Cardiac septum (tissue), 1 donor: ENCODE data around the gene PLPPR3. TPM values are rescaled to one million over a fixed set of nuclear protein-coding genes. Genes with fewer than 3 reads are reported as not detected.

Source experiments
- DNase-seq: peaks from one replicate; pipeline ENCODE4 v3.0.0-alpha.2; 2020; ENCODE audit warnings: low spot score
- intact Hi-C: fragments of 100-400 bp; cut with DNase I; formaldehyde crosslinking; loops from one replicate; pipeline ENCODE4 v1.14.0; 2022
- total RNA-seq: library from RNA; stranded (reverse); fragmentation: NEBNext Ultra II Directional; extraction: Animal tissue kit (Norgen Biotek cat#: 25700); gene quantifications from one replicate; pipeline ENCODE4 v1.2.1, GENCODE V29; 2021
- donor health status: DM: no; HTN: no; CAD: no.

PLPPR3 gene
- total RNA-seq, 1 donor from 2014 or later, result not detected

DNA sequence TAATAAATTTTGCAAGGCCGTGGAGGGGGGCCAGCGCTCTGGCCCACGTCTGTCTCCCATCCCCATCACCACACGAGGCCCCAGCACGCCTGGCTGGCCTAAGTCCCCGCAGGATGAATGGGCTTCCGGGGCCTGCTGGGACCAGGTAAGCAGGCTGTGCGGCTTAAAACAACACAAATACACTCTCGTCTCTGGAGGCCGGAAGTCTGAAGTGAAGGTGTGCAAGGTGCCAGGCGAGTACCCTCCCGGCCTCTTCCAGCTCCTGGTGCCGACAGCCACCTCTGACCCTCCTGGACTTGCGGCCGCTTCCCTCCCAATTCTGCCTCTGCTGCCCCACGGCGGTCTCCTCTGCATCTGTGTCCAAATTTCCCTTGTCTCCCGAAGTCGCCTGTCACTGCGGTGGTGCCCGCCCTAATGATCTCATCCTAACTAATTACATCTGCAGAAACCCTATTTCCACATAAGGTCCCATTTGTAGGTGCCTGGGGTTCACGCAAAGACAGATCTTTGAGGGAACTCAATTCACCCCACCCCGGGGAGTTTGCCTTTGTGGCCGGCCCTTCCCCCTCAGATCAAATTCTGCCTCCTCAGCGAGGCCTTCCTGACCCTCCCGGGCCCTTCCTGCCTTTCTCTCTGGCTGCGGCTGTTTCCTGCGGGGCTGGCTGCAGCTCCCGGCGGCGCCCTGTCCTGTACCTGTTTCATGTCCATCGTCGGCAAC, 32.6 kb downstream of the PLPPR3 start:
- peak; percentile 89 for DNase-seq
- intact Hi-C loops, result no loop called here

DNA sequence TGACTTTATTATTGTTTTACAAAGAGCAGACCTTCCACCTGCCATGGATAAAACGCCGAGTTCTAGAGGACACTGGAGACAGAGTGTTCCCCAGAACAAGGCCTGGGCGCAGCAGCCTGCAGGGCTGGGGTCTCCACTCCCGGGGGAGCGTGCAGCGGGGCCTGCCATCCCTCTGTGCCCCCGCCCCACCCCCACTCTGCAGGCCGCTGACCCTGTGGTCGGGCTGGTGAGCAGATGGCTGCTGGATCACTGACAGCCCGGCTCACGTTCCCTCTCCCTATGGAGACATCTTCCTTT, 33.1 kb downstream of the PLPPR3 start:
- DNase-seq, result no peak
- intact Hi-C loops, result no loop called here

- intact Hi-C loops, result no loop called here
- no peak for DNase-seq
These were observed 34.2 kb downstream of the PLPPR3 start for GRCh38 chr19:787536-787935.

GRCh38 chr19:784541-784940, 37.2 kb downstream of the PLPPR3 start:
- intact Hi-C loops, result no loop called here
- DNase-seq, result no peak

DNA sequence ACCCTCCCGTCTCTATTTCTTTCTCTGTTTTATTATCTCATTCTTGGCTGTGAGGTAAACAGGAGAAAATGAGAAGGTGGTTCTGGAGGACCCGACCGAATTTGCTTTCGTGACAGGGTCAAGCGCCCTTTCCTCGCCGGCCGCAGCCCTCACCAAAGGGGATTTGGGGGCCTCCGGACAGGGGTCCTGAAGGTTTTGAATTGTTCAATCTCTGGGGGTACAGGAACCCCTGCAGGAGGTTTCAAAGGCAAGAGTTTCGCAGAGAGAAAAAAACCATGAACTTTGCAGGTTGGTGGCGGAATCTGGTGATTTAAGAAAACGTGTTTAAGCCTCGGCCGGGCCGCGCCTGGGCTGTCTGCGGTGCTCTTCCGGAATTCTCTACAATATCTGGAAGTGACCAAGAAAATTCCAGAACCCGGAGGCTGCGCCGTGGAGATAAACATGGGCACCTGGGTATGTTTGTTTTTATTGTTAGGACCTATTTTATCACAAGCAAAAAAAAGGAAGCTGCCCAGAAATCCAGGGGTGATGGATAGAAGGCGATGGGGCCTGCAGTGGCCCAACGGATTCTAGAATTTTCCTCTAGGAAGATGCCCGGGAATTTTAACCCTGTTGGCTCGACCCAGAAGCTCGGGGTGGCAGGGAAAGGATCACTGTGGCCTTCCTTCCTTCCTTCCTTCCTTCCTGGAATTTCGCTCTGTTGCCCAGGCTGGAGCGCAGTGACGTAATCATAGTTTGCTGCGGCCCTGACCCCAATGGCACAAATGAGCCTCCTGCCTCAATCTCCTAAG, 38.7 kb downstream of the PLPPR3 start:
- intact Hi-C loops, result no loop called here
- DNase-seq, result no peak

- intact Hi-C loops, result no loop called here
- no peak for DNase-seq
These were observed 39.4 kb downstream of the PLPPR3 start for GRCh38 chr19:782185-782877.

GRCh38 chr19:781800-782184, 40.0 kb downstream of the PLPPR3 start:
- intact Hi-C loops, result no loop called here
- no peak for DNase-seq

DNA sequence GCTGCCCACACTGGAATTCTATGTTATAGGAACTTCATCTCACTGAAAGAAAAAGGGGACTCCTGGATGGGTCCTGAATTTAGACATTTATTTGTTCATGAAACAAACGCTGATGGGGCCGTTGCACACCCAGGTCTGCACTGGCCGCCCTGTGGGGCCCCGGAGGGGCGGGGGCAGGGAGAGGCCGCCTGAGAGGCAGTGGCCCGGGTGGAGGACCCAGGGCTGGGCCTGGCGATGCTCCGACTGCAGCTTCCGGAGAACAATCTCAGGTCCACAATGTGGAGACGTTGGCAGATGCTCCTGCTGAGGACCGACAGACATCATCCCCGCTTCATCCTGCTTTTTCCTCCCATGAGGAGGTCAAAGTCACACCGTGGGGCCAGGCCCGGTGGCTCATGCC, 40.8 kb downstream of the PLPPR3 start:
- DNase-seq, result no peak
- intact Hi-C loops, result no loop called here

GRCh38 chr19:778910-779653, 42.7 kb downstream of the PLPPR3 start:
- intact Hi-C loops, result no loop called here
- DNase-seq, result no peak

- DNase-seq, result no peak
- intact Hi-C loops, result no loop called here
These were observed 45.2 kb downstream of the PLPPR3 start for GRCh38 chr19:776549-776948.

DNA sequence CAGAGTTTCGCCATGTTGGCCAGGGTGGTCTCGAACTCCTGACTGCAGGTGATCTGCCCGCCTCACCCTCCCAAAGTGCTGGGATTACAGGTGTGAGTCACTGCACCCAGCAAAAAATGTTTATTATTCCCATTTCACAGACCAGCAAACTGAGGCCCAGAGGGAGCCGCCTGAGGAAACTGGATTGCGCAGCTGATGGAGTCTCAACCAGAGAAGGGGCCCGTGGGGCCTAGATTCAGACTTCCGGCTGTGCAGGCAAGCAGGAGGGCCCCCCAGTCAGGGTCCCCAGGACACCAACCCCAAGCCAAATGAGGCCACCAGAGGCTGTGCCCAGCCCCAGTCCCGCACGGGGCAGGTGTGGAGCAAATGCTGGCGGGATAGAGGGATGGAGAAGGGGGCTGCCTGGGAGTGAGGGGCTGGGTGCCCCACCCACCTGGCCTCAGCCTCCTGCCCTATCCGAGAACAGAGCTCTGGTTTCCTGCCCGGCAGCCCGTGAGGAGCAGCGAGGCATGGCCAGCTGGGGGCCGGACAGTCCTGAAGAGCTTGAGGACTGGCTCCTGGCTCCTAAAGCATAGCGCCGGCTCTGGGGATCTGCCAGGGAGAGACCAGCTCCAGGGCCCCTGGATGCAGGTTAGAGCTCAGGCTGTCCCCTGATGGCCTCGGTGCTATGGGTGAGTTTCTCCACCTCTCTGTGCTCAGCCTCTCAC, 48.9 kb downstream of the PLPPR3 start:
- intact Hi-C loops, result loop anchor here (5.0 kb wide), 2 partner anchors 89 to 209 kb away; partner anchors contain the start of gene WDR18
- DNase-seq, result no peak

- DNase-seq, result no peak
- intact Hi-C loops, result loop anchor here (5.0 kb wide), 2 partner anchors 90 to 210 kb away; partner anchors contain the start of gene WDR18
These were observed 49.7 kb downstream of the PLPPR3 start for GRCh38 chr19:772063-772462.

GRCh38 chr19:771332-771785, 50.4 kb downstream of the PLPPR3 start:
- no peak for DNase-seq

DNA sequence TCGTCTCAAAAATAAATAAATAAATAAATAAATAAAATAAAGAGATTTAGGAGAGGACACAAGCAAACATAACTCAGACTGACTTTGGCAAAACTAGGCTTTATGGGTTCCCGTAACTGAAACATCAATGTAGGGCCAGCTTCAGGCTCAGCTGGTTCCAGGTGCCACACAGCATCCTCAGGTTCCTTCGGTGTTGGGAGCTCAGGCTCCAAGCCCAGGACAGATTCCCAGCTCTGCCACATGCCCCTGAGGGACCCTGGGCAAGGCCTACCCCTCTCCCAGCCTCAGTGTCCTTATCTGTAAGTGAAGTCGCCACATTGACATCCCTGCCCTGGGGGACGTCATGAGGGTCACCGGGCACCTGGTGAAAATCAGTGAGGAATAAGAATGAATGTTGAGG, 52.1 kb downstream of the PLPPR3 start:
- intact Hi-C loops, result loop anchor here (1.0 to 5.0 kb wide), 3 partner anchors 93 to 213 kb away; partner anchors contain the start of gene WDR18
- no peak for DNase-seq

More at GRCh38 chr19:771332-771785, 50.4 kb downstream of the PLPPR3 start:
- intact Hi-C loops, result loop anchor here (5.0 kb wide), 2 partner anchors 91 to 211 kb away; partner anchors contain the start of gene WDR18

DNA sequence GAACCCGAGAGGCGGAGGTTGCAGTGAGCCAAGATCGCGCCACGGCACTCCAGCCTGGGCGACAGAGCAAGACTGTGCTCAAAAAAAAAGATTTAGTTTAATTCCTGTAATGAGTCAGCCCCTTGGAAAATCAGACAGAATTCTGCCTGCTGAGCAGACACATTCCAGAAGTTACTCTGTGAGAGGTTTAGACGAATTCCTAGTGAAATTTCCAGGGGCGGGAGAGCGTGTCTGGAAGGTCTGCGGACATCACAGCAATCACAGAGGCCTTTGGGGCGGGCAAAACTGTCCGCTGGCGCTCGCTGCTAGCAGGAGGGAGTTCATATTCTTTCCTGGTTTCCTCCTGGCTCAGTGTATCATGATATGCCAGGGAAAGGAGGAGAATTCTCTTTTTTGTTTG, 53.3 kb downstream of the PLPPR3 start:
- intact Hi-C loops, result no loop called here
- no peak for DNase-seq

DNA sequence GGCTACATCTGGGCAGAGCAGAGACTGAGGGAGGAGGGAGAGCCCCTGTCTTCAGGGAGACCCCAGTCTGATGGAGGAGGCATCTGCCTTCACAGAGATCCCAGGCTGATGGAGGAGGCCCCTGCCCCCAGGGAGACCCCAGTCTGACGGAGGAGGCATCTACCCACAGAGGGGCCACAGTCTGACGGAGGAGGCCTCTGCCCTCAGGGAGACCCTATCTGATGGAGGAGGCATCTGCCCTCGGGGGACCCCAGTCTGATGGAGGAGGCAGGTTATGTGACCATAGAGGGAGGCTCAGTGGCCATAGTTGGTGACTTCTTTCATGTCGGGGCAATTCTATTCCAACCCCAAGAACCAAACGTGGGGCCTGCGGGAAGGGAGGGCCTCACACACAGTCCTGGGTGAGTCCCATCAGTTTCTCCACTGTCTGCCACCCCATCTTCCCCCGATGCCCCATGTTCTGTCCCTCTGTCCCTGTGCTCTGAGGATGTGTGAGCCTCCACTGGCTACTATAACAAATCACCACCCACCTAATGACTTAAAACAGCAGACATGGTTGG, 56.5 kb downstream of the PLPPR3 start:
- no peak for DNase-seq
- intact Hi-C loops, result no loop called here

DNA sequence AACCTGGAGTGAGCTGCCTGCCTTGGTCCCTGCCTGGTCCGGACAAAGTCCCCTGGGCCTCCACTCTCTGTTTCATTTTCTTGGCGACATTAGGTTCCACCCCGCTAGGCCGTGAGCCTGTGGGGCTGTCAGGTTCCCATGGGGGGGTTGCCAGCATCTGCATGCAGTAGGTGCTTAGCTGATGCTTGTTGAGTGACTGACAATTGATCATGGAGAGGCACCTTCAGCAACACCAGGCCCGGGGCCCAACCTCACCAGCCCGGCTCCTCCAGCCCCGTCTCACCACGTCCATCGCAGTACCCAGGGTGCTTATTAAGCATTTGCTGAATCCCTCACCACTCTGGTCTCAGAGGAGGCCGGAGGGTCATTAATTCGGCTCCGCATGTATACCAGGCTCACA, 57.5 kb downstream of the PLPPR3 start:
- DNase-seq, result no peak
- intact Hi-C loops, result no loop called here

- no peak for DNase-seq
- intact Hi-C loops, result no loop called here
These were observed 57.9 kb downstream of the PLPPR3 start for GRCh38 chr19:763869-764268.

DNA sequence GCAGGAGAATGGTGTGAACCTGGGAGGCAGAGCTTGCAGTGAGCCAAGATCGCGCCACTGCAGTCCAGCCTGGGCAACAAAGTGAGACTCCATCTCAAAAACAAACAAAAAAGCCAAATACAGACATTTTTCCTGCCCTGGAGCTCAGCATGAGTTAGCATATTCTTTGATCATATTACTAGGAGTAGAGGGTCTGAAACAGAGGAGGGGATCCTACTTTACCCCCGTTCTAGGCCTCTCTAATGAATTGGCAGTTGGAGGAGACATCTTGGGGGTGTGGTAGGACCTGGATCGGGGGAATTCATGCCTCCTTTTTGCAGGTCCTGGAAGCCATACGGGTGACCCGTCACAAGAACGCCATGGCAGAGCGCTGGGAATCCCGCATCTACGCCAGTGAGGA, 58.6 kb downstream of the PLPPR3 start:
- DNase-seq, result no peak
- intact Hi-C loops, result no loop called here
